ENCODE results near the gene C19orf33. TPM values are rescaled to one million over a fixed set of nuclear protein-coding genes. Genes with fewer than 3 reads are reported as not detected.

Gene C19orf33
- polyA plus RNA-seq, 1 donor (not counting 4 experiments of a cell fraction or from before 2014, with no cell fraction given), result 366 TPM

GRCh38 chr19:38278751-38279150 is 25.3 kb upstream of the C19orf33 start:
- no peak for TF ChIP-seq EZH2 (IDR thresholded peaks at IDR 0.05; ENCODE audit: low read length)
- TF ChIP-seq, protein P1, sequence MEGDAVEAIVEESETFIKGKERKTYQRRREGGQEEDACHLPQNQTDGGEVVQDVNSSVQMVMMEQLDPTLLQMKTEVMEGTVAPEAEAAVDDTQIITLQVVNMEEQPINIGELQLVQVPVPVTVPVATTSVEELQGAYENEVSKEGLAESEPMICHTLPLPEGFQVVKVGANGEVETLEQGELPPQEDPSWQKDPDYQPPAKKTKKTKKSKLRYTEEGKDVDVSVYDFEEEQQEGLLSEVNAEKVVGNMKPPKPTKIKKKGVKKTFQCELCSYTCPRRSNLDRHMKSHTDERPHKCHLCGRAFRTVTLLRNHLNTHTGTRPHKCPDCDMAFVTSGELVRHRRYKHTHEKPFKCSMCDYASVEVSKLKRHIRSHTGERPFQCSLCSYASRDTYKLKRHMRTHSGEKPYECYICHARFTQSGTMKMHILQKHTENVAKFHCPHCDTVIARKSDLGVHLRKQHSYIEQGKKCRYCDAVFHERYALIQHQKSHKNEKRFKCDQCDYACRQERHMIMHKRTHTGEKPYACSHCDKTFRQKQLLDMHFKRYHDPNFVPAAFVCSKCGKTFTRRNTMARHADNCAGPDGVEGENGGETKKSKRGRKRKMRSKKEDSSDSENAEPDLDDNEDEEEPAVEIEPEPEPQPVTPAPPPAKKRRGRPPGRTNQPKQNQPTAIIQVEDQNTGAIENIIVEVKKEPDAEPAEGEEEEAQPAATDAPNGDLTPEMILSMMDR (optimal IDR thresholded peaks at IDR 0.05 in 1 of 3, IDR thresholded peaks at IDR 0.05 in 1 of 3, conservative IDR thresholded peaks at IDR 0.05 in 1 of 3; ENCODE audit: extremely low read depth in 1 of 3, insufficient read depth in 2 of 3, low read length in 3 of 3), result no peak
- Histone ChIP-seq H3K9me3 (ENCODE audit: control insufficient read depth, low read depth, low read length) (no peaks in the 10 kb centered on the region), H3K9ac (ENCODE audit: control insufficient read depth, extremely low read depth, insufficient read depth, low read length) (no peak overlapping the region), H3K4me2 (ENCODE audit: control insufficient read depth, extremely low read depth, insufficient read depth, low read depth, low read length) (no peak overlapping the region), H4K20me1 (ENCODE audit: control insufficient read depth, extremely low read depth, insufficient read depth, low read length) (peaks cover 50% of the 10 kb centered on the region), H3K79me2 (ENCODE audit: control insufficient read depth, insufficient read depth, low read length) (peaks cover 95% of the 10 kb centered on the region), H3K27ac (ENCODE audit: control insufficient read depth, insufficient read depth, low read length) (no peak overlapping the region), H3K36me3 (ENCODE audit: control insufficient read depth in 2 of 2, extremely low read depth in 1 of 2, insufficient read depth in 2 of 2, low read length in 2 of 2) (peaks cover 14 to 45% of the 10 kb centered on the region in 2 experiments), H3K4me1 (ENCODE audit: control insufficient read depth, extremely low read depth, insufficient read depth, low read length) (peaks cover 33% of the 10 kb centered on the region), H3K9me1 (ENCODE audit: control insufficient read depth, extremely low read depth, insufficient read depth, low read length) (peaks cover 8% of the 10 kb centered on the region), H3K4me3 (ENCODE audit: control insufficient read depth in 2 of 3, extremely low read depth in 1 of 3, insufficient read depth in 2 of 3, low read depth in 1 of 3, low read length in 3 of 3) (no peak overlapping the region), H2AFZ (ENCODE audit: control insufficient read depth, low read length) (no peak overlapping the region), H3K27me3 (ENCODE audit: control insufficient read depth, extremely low read depth, insufficient read depth, low read length) (no peaks in the 10 kb centered on the region)
- DNase-seq (ENCODE audit: low read depth, low spot score) (no peak), FAIRE-seq (no peak)
- dilution Hi-C loops (cut with MboI; ENCODE audit: extremely low pct_ligation_motif_present, low sequenced_read_pairs), result no loop called here

DNA sequence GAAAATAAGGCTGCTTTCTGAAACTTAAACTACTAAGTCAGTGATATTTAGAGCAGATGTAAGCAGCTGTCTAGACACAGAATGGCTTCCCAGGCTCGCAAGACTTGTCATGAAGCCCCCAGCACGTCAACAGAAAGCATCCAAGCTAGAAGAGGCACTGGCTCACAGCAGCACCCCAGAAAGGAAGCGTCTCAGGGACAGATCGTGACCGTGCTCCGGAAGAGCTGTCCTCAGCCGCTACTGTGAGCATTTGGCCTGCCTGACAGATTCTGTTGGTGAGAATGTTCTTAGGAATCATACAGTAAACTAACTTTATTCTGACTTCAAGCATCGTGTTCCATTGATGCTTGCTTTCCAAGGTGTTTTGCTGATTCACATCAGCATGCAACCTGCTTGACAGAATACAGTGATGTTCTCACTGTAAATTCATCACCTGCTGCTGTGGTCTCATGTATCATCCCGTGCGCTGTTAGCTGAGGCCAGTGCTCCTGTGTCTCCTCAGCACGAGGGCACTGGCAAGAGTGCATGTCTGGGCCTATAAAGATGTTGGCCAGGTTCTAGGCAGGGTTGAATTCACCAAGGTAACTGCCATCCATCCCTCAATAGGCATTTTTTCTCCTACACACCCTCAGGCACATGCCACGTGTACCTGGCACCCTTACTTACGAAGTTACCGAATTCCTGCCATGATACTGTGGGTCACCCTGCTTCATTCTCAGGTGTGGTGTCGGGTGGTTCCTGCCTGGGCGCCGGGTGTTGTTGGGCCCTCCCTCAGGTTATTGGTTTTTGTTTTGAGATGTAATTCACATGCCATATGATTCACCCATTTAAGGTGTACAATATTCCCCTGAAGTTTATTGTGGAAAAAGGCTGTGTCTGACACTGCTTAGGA is 23.8 kb upstream of the C19orf33 start:
- Histone ChIP-seq H4K20me1 (ENCODE audit: control insufficient read depth, extremely low read depth, insufficient read depth, low read length) (peaks cover 48% of the 10 kb centered on the region), H2AFZ (ENCODE audit: control insufficient read depth, low read length) (no peak overlapping the region), H3K79me2 (ENCODE audit: control insufficient read depth, insufficient read depth, low read length) (peaks cover 94% of the 10 kb centered on the region), H3K4me1 (ENCODE audit: control insufficient read depth, extremely low read depth, insufficient read depth, low read length) (peaks cover 33% of the 10 kb centered on the region), H3K27me3 (ENCODE audit: control insufficient read depth, extremely low read depth, insufficient read depth, low read length) (no peaks in the 10 kb centered on the region), H3K36me3 (ENCODE audit: control insufficient read depth in 2 of 2, extremely low read depth in 1 of 2, insufficient read depth in 2 of 2, low read length in 2 of 2) (peaks cover 22 to 50% of the 10 kb centered on the region in 2 experiments), H3K9ac (ENCODE audit: control insufficient read depth, extremely low read depth, insufficient read depth, low read length) (peak overlapping the region; percentile 46), H3K9me1 (ENCODE audit: control insufficient read depth, extremely low read depth, insufficient read depth, low read length) (peaks cover 8% of the 10 kb centered on the region), H3K4me2 (ENCODE audit: control insufficient read depth, extremely low read depth, insufficient read depth, low read depth, low read length) (peak overlapping the region; percentile 28), H3K9me3 (ENCODE audit: control insufficient read depth, low read depth, low read length) (no peaks in the 10 kb centered on the region), H3K27ac (ENCODE audit: control insufficient read depth, insufficient read depth, low read length) (peak overlapping the region; percentile 62), H3K4me3 (ENCODE audit: control insufficient read depth in 2 of 3, extremely low read depth in 1 of 3, insufficient read depth in 2 of 3, low read depth in 1 of 3, low read length in 3 of 3) (no peak overlapping the region)
- TF ChIP-seq EZH2 (IDR thresholded peaks at IDR 0.05; ENCODE audit: low read length), result no peak
- dilution Hi-C loops (cut with MboI; ENCODE audit: extremely low pct_ligation_motif_present, low sequenced_read_pairs), result no loop called here
- no peak for DNase-seq (ENCODE audit: low read depth, low spot score)
- FAIRE-seq, result peak; percentile 64

All from keratinocyte (primary cell).